Activated CD8-positive, alpha-beta memory T cell treated with anti-CD3 and anti-CD28 coated beads for 1 hour (primary cell): Measurements from ENCODE around the gene PTH.

Experiments
- DNase-seq, 2 donors: peaks; one replicate each; pipeline ENCODE4 v3.0.0-alpha.2; 2020; ENCODE audit warnings: low read depth in 1 of 2; ENCODE audit errors: extremely low read depth in 1 of 2

The PTH gene

GRCh38 chr11:13450832-13451397, 44.9 kb downstream of the PTH start:
- no peak for DNase-seq

GRCh38 chr11:13449522-13449921, 46.3 kb downstream of the PTH start:
- DNase-seq = no peak

DNA sequence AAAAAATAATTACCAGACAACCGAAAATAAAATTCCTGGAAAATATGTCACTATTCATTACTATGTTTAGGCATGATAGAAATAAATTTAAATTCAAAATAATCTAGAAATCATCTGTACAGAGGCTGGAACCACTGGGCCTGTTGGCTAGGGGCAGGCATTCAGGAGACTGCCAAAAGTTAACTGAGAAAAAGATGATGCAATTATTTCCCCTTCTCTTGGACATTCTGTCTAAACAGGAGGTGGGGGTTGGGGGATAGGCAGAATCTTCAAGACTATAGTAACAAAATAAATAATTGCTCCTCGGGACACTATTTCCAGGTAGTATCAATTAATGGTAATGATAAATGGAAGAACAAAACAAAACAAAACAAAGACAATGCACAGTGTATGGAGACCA, 46.9 kb downstream of the PTH start:
- DNase-seq = no peak

DNA sequence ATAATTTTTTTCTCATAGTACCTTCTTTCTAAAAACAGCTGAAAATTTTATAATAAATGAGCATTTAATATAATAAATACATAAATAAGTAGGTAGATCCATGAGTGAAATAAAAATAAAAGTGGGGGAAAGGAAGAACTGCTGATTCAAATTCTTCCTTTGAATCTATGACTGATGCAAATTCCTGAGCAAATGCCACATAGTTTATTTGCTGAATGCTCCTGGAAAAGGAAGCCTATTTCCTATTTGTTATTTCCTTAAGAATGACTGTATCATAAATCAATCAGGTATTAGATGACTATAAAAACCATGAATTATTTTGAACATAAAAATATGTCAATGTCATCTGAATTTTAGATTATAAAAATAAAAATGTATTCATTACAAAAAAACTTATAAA, 49.4 kb downstream of the PTH start:
- no peak for DNase-seq

DNA sequence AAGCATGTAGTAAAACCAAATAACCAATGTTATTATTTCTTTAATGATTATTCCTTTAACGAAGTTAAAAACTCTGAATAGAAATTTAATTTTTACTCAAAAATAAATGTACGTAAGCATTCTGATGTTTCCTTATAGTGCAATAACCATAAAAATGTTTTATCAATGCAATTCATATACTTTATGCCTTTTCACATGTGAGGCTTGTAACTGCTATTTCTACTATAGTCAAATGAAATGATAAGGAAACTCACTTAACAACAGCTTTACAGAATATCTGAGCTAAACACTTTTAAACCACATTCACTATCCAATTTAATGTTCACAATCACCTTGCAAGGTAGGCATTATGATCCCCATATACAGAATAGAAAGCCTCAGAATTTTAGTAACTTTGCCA, 50.2 kb downstream of the PTH start:
- DNase-seq = no peak
